OCI-LY3 (cell line): ENCODE results near the gene PIP5K1A.

ENCODE experiments used
- H2AFZ ChIP-seq: fragments of 200-600, 300-600 bp; shearing (Covaris generic); 2 replicates; pipeline ENCODE4 v1.6.0; 2014; ENCODE audit warnings: antibody characterized with exemption, low read depth, low read length
- H3K27ac ChIP-seq: fragments of 200-600, 300-600 bp; sonication (generic); 2 replicates; pipeline ENCODE4 v1.5.1; 2014; ENCODE audit warnings: mild to moderate bottlenecking, low read length, moderate library complexity, mixed read lengths
- H3K27me3 ChIP-seq: fragments of 200-600, 300-600 bp; sonication (generic); 2 replicates; pipeline ENCODE4 v1.6.1; 2014; ENCODE audit warnings: low read depth, low read length, mixed read lengths
- H3K36me3 ChIP-seq: fragments of 200-600, 300-600 bp; sonication (generic); replicated peaks from 2 replicates; pipeline ENCODE3; 2014; ENCODE audit warnings: low read depth, low read length, mixed read lengths
- H3K4me1 ChIP-seq: fragments of 300-600, 200-600 bp; sonication (generic); 2 replicates; pipeline ENCODE4 v1.6.1; 2014; ENCODE audit warnings: low read length, mixed read lengths
- H3K4me2 ChIP-seq: fragments of 200-600, 300-600 bp; sonication (generic); 2 replicates; pipeline ENCODE4 v1.6.1; 2014; ENCODE audit warnings: low read length, mixed read lengths
- H3K4me3 ChIP-seq: fragments of 300-600, 200-600 bp; sonication (generic); 2 replicates; pipeline ENCODE4 v1.5.1; 2014; ENCODE audit warnings: antibody characterized with exemption, mild to moderate bottlenecking, low read length, moderate library complexity
- H3K79me2 ChIP-seq: fragments of 300-600, 200-600 bp; shearing (Covaris generic); 2 replicates; pipeline ENCODE4 v1.6.1; 2014; ENCODE audit warnings: mild to moderate bottlenecking, low read length, mixed read lengths
- H3K9ac ChIP-seq: fragments of 300-600, 200-600 bp; shearing (Covaris generic); 2 replicates; pipeline ENCODE4 v1.6.0; 2014; ENCODE audit warnings: mild to moderate bottlenecking, low read length, moderate library complexity
- H3K9me3 ChIP-seq: fragments of 200-600, 300-600 bp; shearing (Covaris generic); 2 replicates; pipeline ENCODE4 v1.6.1; 2014; ENCODE audit warnings: low read length, mixed read lengths; ENCODE audit not compliant: insufficient read depth
- H4K20me1 ChIP-seq: fragments of 200-600, 300-600 bp; sonication (generic); 2 replicates; pipeline ENCODE4 v1.6.1; 2016; ENCODE audit warnings: low read length, mixed read lengths; ENCODE audit not compliant: insufficient read depth
- EZH2phosphoT487 ChIP-seq: fragments of 200-600 bp; shearing (Covaris generic); IDR thresholded peaks from 2 replicates; pipeline ENCODE4 v1.6.1; 2018; ENCODE audit warnings: antibody characterized with exemption, mixed run types, low read depth
- TF ChIP-seq, protein P1 (sequence below): fragments of 200-600, 300-600 bp; sonication (generic); IDR thresholded peaks from 2 replicates; pipeline ENCODE4 v1.5.1; 2014; ENCODE audit warnings: antibody characterized with exemption, low read length, low read depth

PIP5K1A gene

DNA sequence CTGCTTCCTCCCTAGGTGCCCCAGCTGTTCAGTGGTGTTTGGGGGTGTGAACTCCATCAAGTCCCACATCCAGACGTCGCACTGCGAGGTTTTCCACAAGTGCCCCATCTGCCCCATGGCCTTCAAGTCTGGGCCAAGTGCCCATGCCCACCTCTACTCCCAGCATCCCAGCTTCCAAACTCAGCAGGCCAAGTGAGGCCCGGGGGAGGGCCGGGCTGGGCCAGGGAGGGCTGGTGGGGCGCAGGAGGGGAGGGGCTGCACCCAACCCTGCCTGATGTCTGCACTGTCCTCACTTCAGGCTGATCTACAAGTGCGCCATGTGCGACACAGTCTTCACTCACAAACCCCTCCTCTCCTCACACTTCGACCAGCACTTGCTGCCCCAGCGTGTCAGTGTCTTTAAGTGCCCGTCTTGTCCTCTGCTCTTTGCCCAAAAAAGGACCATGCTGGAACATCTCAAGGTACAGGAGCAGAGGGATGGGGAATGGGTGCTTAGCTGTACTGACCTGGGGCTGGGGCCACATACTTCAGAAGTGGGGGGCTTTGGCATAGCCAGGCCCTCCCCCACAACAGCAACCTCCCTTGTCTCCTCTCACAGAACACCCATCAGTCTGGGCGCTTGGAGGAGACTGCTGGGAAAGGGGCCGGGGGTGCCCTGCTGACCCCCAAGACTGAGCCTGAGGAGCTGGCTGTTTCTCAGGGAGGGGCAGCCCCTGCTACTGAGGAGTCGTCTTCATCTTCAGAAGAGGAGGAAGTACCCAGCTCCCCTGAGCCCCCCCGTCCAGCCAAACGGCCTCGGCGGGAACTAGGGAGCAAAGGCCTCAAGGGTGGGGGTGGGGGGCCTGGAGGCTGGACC is 91.0 kb downstream of the PIP5K1A start:
- no peak overlapping the region for H3K4me2 ChIP-seq
- H3K4me1 ChIP-seq = no peaks in the 10 kb centered on the region
- no peaks in the 10 kb centered on the region for H3K27me3 ChIP-seq
- no peak for TF ChIP-seq EZH2phosphoT487
- TF ChIP-seq, protein P1, sequence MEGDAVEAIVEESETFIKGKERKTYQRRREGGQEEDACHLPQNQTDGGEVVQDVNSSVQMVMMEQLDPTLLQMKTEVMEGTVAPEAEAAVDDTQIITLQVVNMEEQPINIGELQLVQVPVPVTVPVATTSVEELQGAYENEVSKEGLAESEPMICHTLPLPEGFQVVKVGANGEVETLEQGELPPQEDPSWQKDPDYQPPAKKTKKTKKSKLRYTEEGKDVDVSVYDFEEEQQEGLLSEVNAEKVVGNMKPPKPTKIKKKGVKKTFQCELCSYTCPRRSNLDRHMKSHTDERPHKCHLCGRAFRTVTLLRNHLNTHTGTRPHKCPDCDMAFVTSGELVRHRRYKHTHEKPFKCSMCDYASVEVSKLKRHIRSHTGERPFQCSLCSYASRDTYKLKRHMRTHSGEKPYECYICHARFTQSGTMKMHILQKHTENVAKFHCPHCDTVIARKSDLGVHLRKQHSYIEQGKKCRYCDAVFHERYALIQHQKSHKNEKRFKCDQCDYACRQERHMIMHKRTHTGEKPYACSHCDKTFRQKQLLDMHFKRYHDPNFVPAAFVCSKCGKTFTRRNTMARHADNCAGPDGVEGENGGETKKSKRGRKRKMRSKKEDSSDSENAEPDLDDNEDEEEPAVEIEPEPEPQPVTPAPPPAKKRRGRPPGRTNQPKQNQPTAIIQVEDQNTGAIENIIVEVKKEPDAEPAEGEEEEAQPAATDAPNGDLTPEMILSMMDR = no peak
- no peak overlapping the region for H3K9ac ChIP-seq
- H3K36me3 ChIP-seq = peaks cover 79% of the 10 kb centered on the region
- H2AFZ ChIP-seq = no peak overlapping the region
- H3K4me3 ChIP-seq = no peak overlapping the region
- H3K9me3 ChIP-seq = no peaks in the 10 kb centered on the region
- H3K27ac ChIP-seq = no peak overlapping the region
- H3K79me2 ChIP-seq = peaks cover 18% of the 10 kb centered on the region
- peaks cover 15% of the 10 kb centered on the region; the same call in 1 of the 2 replicates for H4K20me1 ChIP-seq

DNA sequence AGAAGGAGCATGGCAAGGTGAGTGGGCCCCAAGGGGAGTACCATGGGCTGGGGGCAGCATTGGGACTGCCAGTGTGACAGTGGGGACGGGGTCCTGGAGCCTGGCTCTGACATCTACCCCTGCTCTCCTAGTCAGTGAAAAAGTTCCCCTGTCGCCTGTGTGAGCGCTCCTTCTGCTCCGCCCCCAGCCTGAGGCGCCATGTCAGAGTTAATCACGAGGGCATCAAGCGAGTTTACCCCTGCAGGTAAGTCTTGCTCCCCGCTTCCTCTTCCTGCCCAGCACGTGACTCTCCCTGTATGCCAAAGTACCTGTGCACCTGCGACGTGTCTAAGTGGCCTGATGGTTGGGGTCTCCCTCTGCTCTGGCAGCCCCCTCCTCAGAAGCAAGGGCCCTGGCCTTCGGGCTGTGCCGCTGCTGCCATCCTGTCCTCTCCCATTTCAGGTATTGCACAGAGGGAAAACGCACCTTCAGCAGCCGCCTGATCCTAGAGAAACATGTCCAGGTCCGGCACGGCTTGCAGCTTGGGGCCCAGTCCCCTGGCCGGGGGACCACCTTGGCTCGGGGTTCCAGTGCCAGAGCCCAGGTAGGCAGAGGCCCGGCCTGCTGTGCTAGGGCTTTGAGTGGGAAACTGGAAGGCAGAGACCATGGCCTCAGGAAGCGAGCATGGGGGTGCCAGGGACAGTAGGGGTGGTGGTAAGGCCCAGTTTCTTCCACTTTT is 91.8 kb downstream of the PIP5K1A start:
- H4K20me1 ChIP-seq = peaks cover 12% of the 10 kb centered on the region; the same call in 1 of the 2 replicates
- no peak overlapping the region for H2AFZ ChIP-seq
- H3K79me2 ChIP-seq = peaks cover 10% of the 10 kb centered on the region
- H3K9ac ChIP-seq = no peak overlapping the region
- H3K4me1 ChIP-seq = no peaks in the 10 kb centered on the region
- H3K27ac ChIP-seq = no peak overlapping the region
- no peak for TF ChIP-seq EZH2phosphoT487
- TF ChIP-seq, protein P1 = no peak
- no peaks in the 10 kb centered on the region for H3K27me3 ChIP-seq
- H3K9me3 ChIP-seq = no peaks in the 10 kb centered on the region
- H3K36me3 ChIP-seq = peaks cover 81% of the 10 kb centered on the region
- no peak overlapping the region for H3K4me2 ChIP-seq
- no peak overlapping the region for H3K4me3 ChIP-seq

DNA sequence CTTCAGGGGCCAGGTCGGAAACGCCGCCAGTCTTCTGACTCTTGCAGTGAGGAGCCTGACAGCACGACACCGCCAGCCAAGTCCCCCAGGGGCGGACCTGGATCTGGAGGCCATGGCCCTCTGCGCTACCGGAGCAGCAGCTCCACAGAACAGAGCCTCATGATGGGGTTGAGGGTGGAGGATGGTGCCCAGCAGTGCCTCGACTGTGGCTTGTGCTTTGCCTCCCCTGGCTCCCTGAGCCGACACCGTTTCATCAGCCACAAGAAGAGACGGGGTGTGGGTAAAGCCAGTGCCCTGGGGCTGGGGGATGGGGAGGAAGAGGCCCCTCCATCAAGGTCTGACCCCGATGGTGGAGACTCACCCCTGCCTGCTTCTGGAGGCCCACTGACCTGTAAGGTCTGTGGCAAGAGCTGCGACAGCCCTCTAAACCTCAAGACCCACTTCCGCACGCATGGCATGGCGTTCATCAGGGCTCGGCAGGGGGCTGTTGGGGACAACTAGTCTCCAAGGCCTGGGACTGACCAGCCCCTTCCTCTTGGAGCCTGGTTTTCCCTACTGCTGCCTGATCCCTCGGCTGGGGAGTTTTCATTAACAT is 92.5 kb downstream of the PIP5K1A start:
- no peaks in the 10 kb centered on the region for H3K4me1 ChIP-seq
- no peak overlapping the region for H3K4me2 ChIP-seq
- no peak overlapping the region for H3K27ac ChIP-seq
- TF ChIP-seq, protein P1 = no peak
- no peak for TF ChIP-seq EZH2phosphoT487
- H3K36me3 ChIP-seq = peaks cover 87% of the 10 kb centered on the region
- H4K20me1 ChIP-seq = peaks cover 12% of the 10 kb centered on the region; the same call in 1 of the 2 replicates
- H2AFZ ChIP-seq = no peak overlapping the region
- peaks cover 10% of the 10 kb centered on the region; the same call in 1 of the 2 replicates for H3K79me2 ChIP-seq
- no peak overlapping the region for H3K4me3 ChIP-seq
- H3K9ac ChIP-seq = no peak overlapping the region
- no peaks in the 10 kb centered on the region for H3K9me3 ChIP-seq
- no peaks in the 10 kb centered on the region for H3K27me3 ChIP-seq
